ENCODE measurements around the gene DGKI.

Gene DGKI

GRCh38 chr7:137846827-137847567 lies at the start of gene DGKI:
DGKI (minus strand) TSS chr7:137846974.
- DNase-seq, result no peak

- DNase-seq, result no peak
These were observed 48.8 kb upstream of the DGKI start for GRCh38 chr7:137895301-137896221.

- no peak for DNase-seq
These were observed 46.5 kb upstream of the DGKI start for GRCh38 chr7:137893143-137893742.

- no peak for DNase-seq
These were observed 44.4 kb upstream of the DGKI start for GRCh38 chr7:137891016-137891655.

- no peak for DNase-seq
These were observed 43.7 kb upstream of the DGKI start for GRCh38 chr7:137890449-137890921.

GRCh38 chr7:137888241-137888640 lies 41.5 kb upstream of the DGKI start:
- DNase-seq, result no peak

- no peak for DNase-seq
These were observed 40.0 kb upstream of the DGKI start for GRCh38 chr7:137886746-137887145.

GRCh38 chr7:137886281-137886680 lies 39.5 kb upstream of the DGKI start:
- no peak for DNase-seq

- DNase-seq, result no peak
These were observed 38.9 kb upstream of the DGKI start for GRCh38 chr7:137885678-137886077.

- no peak for DNase-seq
These were observed 36.0 kb upstream of the DGKI start for GRCh38 chr7:137882806-137883205.

GRCh38 chr7:137882261-137882668 lies 35.5 kb upstream of the DGKI start:
- DNase-seq, result no peak

GRCh38 chr7:137881607-137882260 lies 35.0 kb upstream of the DGKI start:
- no peak for DNase-seq

GRCh38 chr7:137880432-137880831 lies 33.7 kb upstream of the DGKI start:
- no peak for DNase-seq

GRCh38 chr7:137879357-137880158 lies 32.8 kb upstream of the DGKI start:
- DNase-seq, result no peak

GRCh38 chr7:137878333-137878961 lies 31.7 kb upstream of the DGKI start:
- no peak for DNase-seq

GRCh38 chr7:137877027-137877675 lies 30.4 kb upstream of the DGKI start:
- peak; percentile 58 for DNase-seq

- no peak for DNase-seq
These were observed 29.0 kb upstream of the DGKI start for GRCh38 chr7:137875746-137876145.

GRCh38 chr7:137873979-137874777 lies 27.4 kb upstream of the DGKI start:
- DNase-seq, result no peak

GRCh38 chr7:137873524-137873923 lies 26.8 kb upstream of the DGKI start:
- DNase-seq, result no peak
